GM13977 (cell line): Measurements from ENCODE around the gene PIK3R2.

ENCODE experiments used
- DNase-seq: peaks from one replicate; pipeline ENCODE4 v3.0.0; 2012; ENCODE audit warnings: low spot score
- in situ Hi-C: fragments of 300-500 bp; cut with MboI; formaldehyde crosslinking; loops from one replicate; pipeline ENCODE4 v1.12.0; 2022; ENCODE audit warnings: low sequenced_read_pairs, low pct_unique_long_range_greater_than_20kb, mixed read lengths, inconsistent platforms; ENCODE audit not compliant: unreplicated experiment
- TF ChIP-seq, protein P1 (sequence below): IDR thresholded peaks from 2 replicates; pipeline ENCODE4 v1.5.1; 2012; ENCODE audit warnings: mild to moderate bottlenecking, control low read depth; ENCODE audit not compliant: insufficient read depth; ENCODE audit errors: extremely low read depth, missing control alignments

Gene PIK3R2

DNA sequence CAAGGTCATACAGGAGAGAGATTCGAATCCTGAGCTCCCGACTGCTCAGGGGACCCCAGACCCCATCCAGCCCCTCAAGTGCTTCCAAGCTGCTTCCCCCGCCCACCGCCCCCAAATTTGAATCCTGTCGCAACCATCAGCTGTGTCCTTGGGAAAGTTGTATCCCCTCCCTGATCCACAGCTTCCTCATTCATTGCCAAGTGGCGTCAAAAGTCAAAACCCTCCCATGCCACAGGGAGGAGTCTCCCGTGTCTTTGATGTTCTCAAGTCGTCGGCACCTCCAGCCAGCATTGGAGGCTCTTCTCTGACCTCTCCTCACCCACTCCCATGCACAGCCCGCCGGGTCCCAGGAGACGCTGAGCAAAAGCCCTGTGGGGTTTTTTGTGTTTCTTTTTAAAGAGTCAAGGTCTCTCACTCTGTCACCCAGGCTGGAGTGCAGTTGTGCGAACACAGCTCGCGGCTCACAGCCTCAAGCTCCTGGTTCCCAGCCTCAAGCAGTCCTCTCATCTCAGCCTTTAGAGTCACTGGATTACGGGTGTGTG lies 17.8 kb downstream of the PIK3R2 start:
- in situ Hi-C loops: no loop called here
- DNase-seq: peak; percentile 89
- TF ChIP-seq, protein P1, sequence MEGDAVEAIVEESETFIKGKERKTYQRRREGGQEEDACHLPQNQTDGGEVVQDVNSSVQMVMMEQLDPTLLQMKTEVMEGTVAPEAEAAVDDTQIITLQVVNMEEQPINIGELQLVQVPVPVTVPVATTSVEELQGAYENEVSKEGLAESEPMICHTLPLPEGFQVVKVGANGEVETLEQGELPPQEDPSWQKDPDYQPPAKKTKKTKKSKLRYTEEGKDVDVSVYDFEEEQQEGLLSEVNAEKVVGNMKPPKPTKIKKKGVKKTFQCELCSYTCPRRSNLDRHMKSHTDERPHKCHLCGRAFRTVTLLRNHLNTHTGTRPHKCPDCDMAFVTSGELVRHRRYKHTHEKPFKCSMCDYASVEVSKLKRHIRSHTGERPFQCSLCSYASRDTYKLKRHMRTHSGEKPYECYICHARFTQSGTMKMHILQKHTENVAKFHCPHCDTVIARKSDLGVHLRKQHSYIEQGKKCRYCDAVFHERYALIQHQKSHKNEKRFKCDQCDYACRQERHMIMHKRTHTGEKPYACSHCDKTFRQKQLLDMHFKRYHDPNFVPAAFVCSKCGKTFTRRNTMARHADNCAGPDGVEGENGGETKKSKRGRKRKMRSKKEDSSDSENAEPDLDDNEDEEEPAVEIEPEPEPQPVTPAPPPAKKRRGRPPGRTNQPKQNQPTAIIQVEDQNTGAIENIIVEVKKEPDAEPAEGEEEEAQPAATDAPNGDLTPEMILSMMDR: no peak

DNA sequence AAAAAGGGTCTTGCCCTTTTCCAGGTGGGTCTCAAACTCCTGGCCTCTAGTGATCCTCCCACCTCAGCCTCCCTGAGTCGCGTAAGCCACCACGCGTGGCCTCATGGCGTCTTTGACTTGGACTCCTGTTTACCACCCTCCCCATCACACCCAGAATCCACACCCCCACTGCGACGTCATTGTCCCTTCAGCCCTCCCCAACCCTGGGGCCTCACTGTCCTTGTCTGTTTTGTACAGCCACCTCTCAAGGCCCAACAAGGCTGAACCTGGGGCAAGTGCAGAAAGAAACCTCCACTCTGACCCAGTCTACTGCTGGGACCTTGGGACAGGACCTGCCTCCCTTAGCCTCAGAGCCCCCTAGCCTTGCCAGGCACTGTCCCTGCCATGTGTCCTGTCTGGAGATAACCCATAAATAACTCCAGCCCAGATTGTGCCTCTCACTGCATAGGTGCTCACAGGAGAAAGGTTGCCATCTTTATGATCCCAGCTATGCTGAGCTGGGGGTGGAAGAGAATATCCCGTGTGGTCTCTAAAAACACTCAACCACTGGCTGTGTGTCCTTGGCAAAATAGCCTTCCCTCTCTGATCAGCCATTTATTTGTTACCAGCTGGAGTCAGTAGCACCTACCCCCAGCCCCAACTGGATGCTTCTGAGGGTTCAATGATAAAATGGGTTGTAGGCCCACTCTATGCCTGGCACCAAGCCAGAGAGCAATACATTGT lies 18.8 kb downstream of the PIK3R2 start:
- TF ChIP-seq, protein P1: no peak
- in situ Hi-C loops: no loop called here
- DNase-seq: peak; percentile 62

DNA sequence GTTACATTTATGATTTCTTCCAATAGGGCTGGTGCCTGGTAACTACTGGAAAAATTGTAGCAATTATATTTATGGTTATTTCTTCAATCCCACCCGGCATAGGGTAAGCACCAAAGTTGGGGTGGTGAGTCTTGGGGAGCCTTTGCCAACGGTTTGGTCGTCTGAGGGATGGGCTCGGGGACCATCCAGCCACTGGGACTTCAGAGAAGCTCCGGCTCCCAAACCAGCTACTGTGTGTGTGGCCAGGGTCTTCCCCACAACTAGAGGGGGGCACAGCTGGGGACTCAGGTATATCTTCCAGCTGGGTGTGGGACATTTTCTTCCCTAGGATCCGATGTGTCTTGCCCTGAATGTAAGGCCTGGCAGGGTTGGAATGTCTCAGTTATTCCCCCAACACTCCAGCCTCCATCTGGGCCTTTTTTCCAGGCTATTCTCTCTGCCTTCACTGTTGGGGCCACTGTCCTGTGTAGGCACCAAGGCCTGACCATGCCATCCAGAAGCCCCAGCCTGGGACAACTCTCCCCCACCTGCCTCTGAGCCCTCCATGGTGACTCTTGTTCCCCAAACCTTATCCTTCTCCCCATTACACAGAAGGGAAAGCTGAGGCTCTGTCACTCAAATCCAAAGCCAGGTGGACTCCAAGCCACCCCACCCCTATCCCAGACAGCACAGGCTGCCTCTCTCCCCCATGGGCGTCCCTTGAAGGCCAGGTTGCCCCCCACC lies 19.5 kb downstream of the PIK3R2 start:
- TF ChIP-seq, protein P1: no peak
- in situ Hi-C loops: no loop called here
- no peak for DNase-seq

DNA sequence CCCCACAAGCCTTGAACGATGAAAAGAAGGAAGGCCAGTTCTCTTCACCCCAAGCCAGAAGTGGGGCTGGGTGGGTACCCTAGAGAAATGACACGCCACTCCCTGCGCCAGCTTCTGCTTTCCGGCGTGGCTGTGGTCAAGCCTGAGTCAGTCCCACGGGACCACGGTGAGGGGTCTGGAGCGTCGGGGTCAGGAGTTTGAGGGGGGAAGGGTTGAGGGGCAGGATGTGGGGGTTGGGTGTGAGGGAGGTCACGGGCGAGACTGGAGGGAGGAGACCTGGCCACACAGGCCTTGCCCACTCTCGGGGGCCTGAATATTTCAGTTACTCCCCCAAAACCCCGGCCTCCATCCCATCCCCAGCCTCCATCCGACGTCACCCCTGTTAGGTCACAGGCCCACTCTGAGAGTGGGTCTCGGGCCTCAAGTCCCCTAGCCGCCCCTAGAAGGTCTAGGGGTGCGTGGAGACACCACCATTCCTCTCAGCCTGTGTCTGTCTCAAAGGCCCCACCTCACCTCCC lies 20.1 kb downstream of the PIK3R2 start:
- in situ Hi-C loops: no loop called here
- no peak for DNase-seq
- TF ChIP-seq, protein P1: no peak

DNA sequence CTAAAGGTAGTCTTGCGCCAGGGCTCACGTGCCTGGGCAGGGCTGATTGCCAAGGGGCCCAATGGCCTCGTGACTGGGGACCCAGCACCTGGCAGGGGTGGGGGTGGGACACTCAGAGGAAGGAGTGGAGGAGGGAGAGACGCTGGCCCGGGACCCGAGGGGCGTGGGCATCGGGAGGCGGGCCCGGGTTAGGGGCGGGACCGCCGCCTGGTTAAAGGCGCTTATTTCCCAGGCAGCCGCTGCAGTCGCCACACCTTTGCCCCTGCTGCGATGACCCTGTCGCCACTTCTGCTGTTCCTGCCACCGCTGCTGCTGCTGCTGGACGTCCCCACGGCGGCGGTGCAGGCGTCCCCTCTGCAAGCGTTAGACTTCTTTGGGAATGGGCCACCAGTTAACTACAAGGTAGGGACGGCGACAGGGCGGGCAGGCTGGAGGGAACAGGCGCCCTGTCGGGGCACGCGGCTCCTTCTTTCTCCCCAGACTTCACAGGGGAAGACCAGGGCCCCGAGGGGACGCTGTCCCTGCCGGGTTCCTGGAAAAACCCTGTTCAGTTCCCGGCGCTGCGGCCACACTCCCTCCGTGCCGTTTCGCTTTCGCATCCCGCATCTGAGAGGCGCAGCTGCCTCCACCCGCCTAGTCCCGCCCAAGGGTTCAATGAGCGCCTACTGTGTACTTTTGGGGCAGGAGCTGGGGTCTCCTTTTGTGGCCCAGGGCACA lies 20.8 kb downstream of the PIK3R2 start, which contains the start of gene IFI30:
IFI30 (plus strand) TSS at position 242 of the 717 bp plus-strand sequence; CDS start at position 271, 29 bp downstream.
- in situ Hi-C loops: no loop called here
- peak; percentile 86 for DNase-seq
- TF ChIP-seq, protein P1: no peak

DNA sequence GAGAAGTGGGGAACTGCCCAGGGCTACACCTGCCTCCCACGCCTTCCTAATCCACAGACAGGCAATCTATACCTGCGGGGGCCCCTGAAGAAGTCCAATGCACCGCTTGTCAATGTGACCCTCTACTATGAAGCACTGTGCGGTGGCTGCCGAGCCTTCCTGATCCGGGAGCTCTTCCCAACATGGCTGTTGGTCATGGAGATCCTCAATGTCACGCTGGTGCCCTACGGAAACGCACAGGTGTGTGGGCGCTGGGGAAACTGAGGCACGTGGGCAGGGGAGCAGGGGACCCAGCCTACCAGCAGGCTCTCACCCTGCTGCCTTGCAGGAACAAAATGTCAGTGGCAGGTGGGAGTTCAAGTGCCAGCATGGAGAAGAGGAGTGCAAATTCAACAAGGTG lies 22.0 kb downstream of the PIK3R2 start:
- TF ChIP-seq, protein P1: no peak
- peak; percentile 15 for DNase-seq
- in situ Hi-C loops: no loop called here
